HCT116 (cell line): ENCODE data around the gene ZNF76. TPM values are rescaled to one million over a fixed set of nuclear protein-coding genes. Genes with fewer than 3 reads are reported as not detected.

ENCODE experiments used
- ATAC-seq: fragments of 200-7000 bp; cut with Tn5 transposase; 2 replicates; pipeline ENCODE4 v1.9.1; 2020; ENCODE audit warnings: mild to moderate bottlenecking, moderate library complexity
- BruUV-seq: library from RNA; stranded (reverse); fragments of 400-500 nt; replicated peaks from 2 replicates; lab custom pipeline; 2021; lab: Mats Ljungman, UMichigan
- CTCF ChIA-PET: fragments of 300-600 bp; sonication (Branson Sonifier 250); formaldehyde crosslinking; loops from one replicate; lab custom pipeline; 2021; ENCODE audit warnings: antibody characterized with exemption; lab: Charles Lee
- POLR2A ChIA-PET: fragments of 300-600, 350-600 bp; sonication (Branson Sonifier 250); formaldehyde crosslinking; loops from one replicate; lab custom pipeline; 2021; ENCODE audit warnings: antibody characterized with exemption; lab: Charles Lee
- RAD21 ChIA-PET, 2 experiments: fragments of 300-600 bp; sonication (Branson Sonifier 250); formaldehyde crosslinking; loops; one replicate each; lab custom pipeline; 2023; ENCODE audit warnings: low total read pairs in 2 of 2; ENCODE audit not compliant: uncharacterized antibody in 2 of 2, unreplicated experiment in 2 of 2, low non-redundant PET in 1 of 2; lab: Charles Lee
- DNase-seq: peaks from one replicate; pipeline ENCODE4 v3.0.0-alpha.2; 2010; ENCODE audit warnings: low read depth, low spot score
- H2AFZ ChIP-seq: fragments of 200-600 bp; shearing (Covaris generic), sonication (generic); 2 replicates; pipeline ENCODE4 v1.6.1; 2017; ENCODE audit warnings: low read depth, mixed run types, mixed read lengths, antibody characterized with exemption, low read length; ENCODE audit not compliant: poor library complexity, severe bottlenecking
- H3K27ac ChIP-seq: 2 replicates; pipeline ENCODE4 v1.5.1; 2012; ENCODE audit warnings: low read depth, low read length
- H3K27me3 ChIP-seq: fragments of 200-600 bp; sonication (generic); 2 replicates; pipeline ENCODE4 v1.6.1; 2016; ENCODE audit warnings: mixed run types, low read length, mixed read lengths; ENCODE audit not compliant: insufficient read depth
- H3K36me3 ChIP-seq, 2 experiments: fragments of 200-500 bp in 1 of 2; fragments of 200-600 bp in 1 of 2; sonication (Bioruptor generic) in 1 of 2; sonication (generic) in 1 of 2; 2 replicates each; pipeline versions ENCODE4 v1.5.1 to v1.6.1; 2014 to 2016; ENCODE audit warnings: low read length in 2 of 2, inconsistent platforms in 1 of 2, mixed read lengths in 1 of 2, mixed run types in 1 of 2; ENCODE audit not compliant: insufficient read depth in 2 of 2, control insufficient read depth in 1 of 2
- H3K4me1 ChIP-seq, 2 experiments: fragments of 200-600 bp in 1 of 2; sonication (generic) in 1 of 2; 2 replicates each; pipeline versions ENCODE4 v1.5.1 to v1.6.1; 2012 to 2017; ENCODE audit warnings: low read length in 2 of 2, inconsistent platforms in 1 of 2, mild to moderate bottlenecking in 1 of 2, mixed read lengths in 1 of 2, mixed run types in 1 of 2, moderate library complexity in 1 of 2; ENCODE audit not compliant: insufficient read depth in 2 of 2, control insufficient read depth in 1 of 2
- H3K4me2 ChIP-seq: fragments of 200-600 bp; sonication (generic); 2 replicates; pipeline ENCODE4 v1.6.1; 2017; ENCODE audit warnings: mixed run types, low read length, mixed read lengths
- H3K4me3 ChIP-seq, 2 experiments: fragments of 200-600 bp in 1 of 2; sonication (generic) in 1 of 2; replicated peaks in 1 of 2; 2 replicates each; pipeline ENCODE4 v1.5.1; 2011 to 2016; ENCODE audit warnings: low read length in 2 of 2, control low read depth in 1 of 2, low read depth in 1 of 2, mild to moderate bottlenecking in 1 of 2, mixed read lengths in 1 of 2, mixed run types in 1 of 2
- H3K79me2 ChIP-seq: fragments of 200-600 bp; sonication (generic); 2 replicates; pipeline ENCODE4 v1.6.1; 2017; ENCODE audit warnings: mild to moderate bottlenecking, mixed run types, low read length, moderate library complexity, mixed read lengths; ENCODE audit not compliant: insufficient read depth
- H3K9ac ChIP-seq: fragments of 200-600 bp; sonication (generic); 2 replicates; pipeline ENCODE4 v1.6.1; 2016; ENCODE audit warnings: low read length, mixed read lengths
- H3K9me2 ChIP-seq: fragments of 200-600 bp; sonication (generic), shearing (Covaris generic); 2 replicates; pipeline ENCODE4 v1.6.1; 2017; ENCODE audit warnings: mixed run types, mild to moderate bottlenecking, moderate library complexity; ENCODE audit not compliant: insufficient read depth
- H3K9me3 ChIP-seq, 2 experiments: fragments of 200-500 bp in 1 of 2; fragments of 200-600 bp in 1 of 2; sonication (Bioruptor generic) in 1 of 2; sonication (generic) in 1 of 2; 2 replicates each; pipeline ENCODE4 v1.6.1; 2014 to 2017; ENCODE audit warnings: low read length in 2 of 2, mixed read lengths in 2 of 2, inconsistent platforms in 1 of 2, low read depth in 1 of 2, mild to moderate bottlenecking in 1 of 2, mixed run types in 1 of 2, moderate library complexity in 1 of 2; ENCODE audit not compliant: control insufficient read depth in 1 of 2, insufficient read depth in 1 of 2
- H4K20me1 ChIP-seq: fragments of 200-600 bp; sonication (generic), shearing (Covaris generic); 2 replicates; pipeline ENCODE4 v1.6.1; 2017; ENCODE audit warnings: mixed run types, mild to moderate bottlenecking, moderate library complexity; ENCODE audit not compliant: insufficient read depth
- CBX3 ChIP-seq: IDR thresholded peaks from 2 replicates; pipeline ENCODE4 v1.6.1; 2012; ENCODE audit warnings: low read depth
- CEBPB ChIP-seq: IDR thresholded peaks from 2 replicates; pipeline ENCODE4 v1.6.1; 2012; ENCODE audit warnings: low read depth
- EGR1 ChIP-seq: IDR thresholded peaks from 2 replicates; pipeline ENCODE4 v1.6.1; 2012; ENCODE audit warnings: low read depth
- EZH2 ChIP-seq: fragments of 200-600 bp; sonication (generic); IDR thresholded peaks from 2 replicates; pipeline ENCODE4 v1.6.1; 2017; ENCODE audit warnings: antibody characterized with exemption, mixed run types
- JUND ChIP-seq: IDR thresholded peaks from 2 replicates; pipeline ENCODE4 v1.6.1; 2012
- POLR2A ChIP-seq: IDR thresholded peaks from 2 replicates; pipeline ENCODE4 v1.7.0; 2011; ENCODE audit warnings: borderline replicate concordance; ENCODE audit not compliant: insufficient read depth, insufficient read length; ENCODE audit errors: extremely low read depth
- POLR2AphosphoS5 ChIP-seq: IDR thresholded peaks from 2 replicates; pipeline ENCODE4 v1.6.1; 2011; ENCODE audit warnings: mild to moderate bottlenecking, low read depth, low read length, moderate library complexity
- RAD21 ChIP-seq: IDR thresholded peaks from 2 replicates; pipeline ENCODE4 v1.6.1; 2012; ENCODE audit warnings: low read depth, mild to moderate bottlenecking
- REST ChIP-seq: IDR thresholded peaks from 2 replicates; pipeline ENCODE4 v1.6.1; 2012; ENCODE audit warnings: low read depth
- SIN3A ChIP-seq: IDR thresholded peaks from 2 replicates; pipeline ENCODE4 v1.6.1; 2012; ENCODE audit warnings: low read depth
- TCF7L2 ChIP-seq: IDR thresholded peaks from 2 replicates; pipeline ENCODE4 v1.7.0; 2011; ENCODE audit warnings: borderline replicate concordance, inconsistent platforms; ENCODE audit not compliant: insufficient read depth, insufficient read length; ENCODE audit errors: extremely low read depth
- YY1 ChIP-seq: IDR thresholded peaks from 2 replicates; pipeline ENCODE4 v1.6.1; 2011; ENCODE audit warnings: low read length, low read depth, moderate library complexity, mild to moderate bottlenecking; ENCODE audit not compliant: insufficient replicate concordance; ENCODE audit errors: extremely low read depth
- ZFX ChIP-seq: fragments of 450-650 bp; IDR thresholded peaks from 2 replicates; pipeline ENCODE4 v1.6.1; 2017
- intact Hi-C: fragments of 100-400 bp; cut with micrococcal nuclease; formaldehyde crosslinking; loops from 2 replicates; pipeline ENCODE4 v1.10.0; 2022
- total RNA-seq: library from RNA; stranded (reverse); gene quantifications from one replicate; pipeline ENCODE4 v1.2.1, GENCODE V29; 2021; ENCODE audit not compliant: unreplicated experiment

ZNF76 gene
- total RNA-seq, 1 experiment from 2014 or later, result 47.5 TPM

GRCh38 chr6:35321091-35321490, 61.6 kb downstream of the ZNF76 start:
- Histone ChIP-seq H3K4me2 (no peak overlapping the region), H3K36me3 (peaks cover 10 to 11% of the 10 kb centered on the region in 2 experiments; a peak in 2 of 4 replicates), H3K9me3 (no peaks in the 10 kb centered on the region), H2AFZ (no peak overlapping the region), H3K4me1 (no peaks in the 10 kb centered on the region), H3K27ac (no peak overlapping the region), H3K4me3 (no peak overlapping the region), H3K79me2 (no peaks in the 10 kb centered on the region), H4K20me1 (no peaks in the 10 kb centered on the region), H3K9ac (no peak overlapping the region), H3K9me2 (no peaks in the 10 kb centered on the region), H3K27me3 (no peaks in the 10 kb centered on the region)
- TSS peak; percentile 62 for BruUV-seq
- no peak for DNase-seq
- TF ChIP-seq REST (no peak), CEBPB (no peak), CBX3 (no peak), ZFX (no peak), JUND (no peak), POLR2A (no peak), YY1 (no peak), RAD21 (no peak), TCF7L2 (no peak), EGR1 (no peak), SIN3A (no peak), EZH2 (no peak), POLR2AphosphoS5 (no peak)
- intact Hi-C loops, result no loop called here
- ATAC-seq, result no peak
- ChIA-PET POLR2A (no interaction called here), CTCF (no interaction called here), RAD21 (no interaction called here)
